Astrocyte of the cerebellum (primary cell): ENCODE data around the gene UBAC1.

Experiments used
- DNase-seq: peaks from one replicate; pipeline ENCODE4 v3.0.0-alpha.2; 2011; ENCODE audit warnings: low read depth
- H3K4me3 ChIP-seq: 2 replicates; pipeline ENCODE4 v1.5.1; 2011; ENCODE audit warnings: mild to moderate bottlenecking, low read depth, low read length, moderate library complexity
- CTCF ChIP-seq: IDR thresholded peaks from 2 replicates; pipeline ENCODE4 v1.5.1; 2012; ENCODE audit warnings: low read length, low read depth, moderate library complexity, mild to moderate bottlenecking; ENCODE audit errors: missing control alignments
- in situ Hi-C: cut with HindIII; loops from 2 replicates; pipeline ENCODE4 v1.10.0; 2017; ENCODE audit warnings: low sequenced_read_pairs

UBAC1 gene

GRCh38 chr9:136007276-136007933, 46.2 kb upstream of the UBAC1 start:
- no peak for DNase-seq
- no peak overlapping the region for H3K4me3 ChIP-seq
- in situ Hi-C loops = no loop called here
- no peak for TF ChIP-seq CTCF

GRCh38 chr9:136006169-136006568, 45.0 kb upstream of the UBAC1 start:
- in situ Hi-C loops = no loop called here
- TF ChIP-seq CTCF = no peak
- no peak overlapping the region for H3K4me3 ChIP-seq
- no peak for DNase-seq

- TF ChIP-seq CTCF = no peak
- in situ Hi-C loops = no loop called here
- DNase-seq = no peak
- H3K4me3 ChIP-seq = no peak overlapping the region
Measured at GRCh38 chr9:136004712-136005111, 43.5 kb upstream of the UBAC1 start.

- H3K4me3 ChIP-seq = no peak overlapping the region
- in situ Hi-C loops = no loop called here
- TF ChIP-seq CTCF = no peak
- DNase-seq = no peak
Measured at GRCh38 chr9:136004219-136004618, 43.0 kb upstream of the UBAC1 start.

GRCh38 chr9:136003411-136004218, 42.4 kb upstream of the UBAC1 start:
- no peak for TF ChIP-seq CTCF
- in situ Hi-C loops = no loop called here

GRCh38 chr9:136002881-136003280, 41.7 kb upstream of the UBAC1 start:
- H3K4me3 ChIP-seq = no peak overlapping the region
- in situ Hi-C loops = no loop called here
- DNase-seq = no peak
- no peak for TF ChIP-seq CTCF

More at GRCh38 chr9:136003411-136004218, 42.4 kb upstream of the UBAC1 start:
- no peak overlapping the region for H3K4me3 ChIP-seq
- no peak for DNase-seq
